GM18502 (cell line): ENCODE results near the gene EFS.
"Not testable (repeated sequence)": the region's sequence is repeated elsewhere in the genome, so short reads cannot be mapped to it uniquely, and the experiment has no call there.

ENCODE experiments used
- ATAC-seq: cut with Tn5 transposase; IDR thresholded peaks from one replicate; pipeline ENCODE4 v1.9.1; 2021; ENCODE audit warnings: mild to moderate bottlenecking; ENCODE audit not compliant: unreplicated experiment, poor library complexity

Gene EFS

DNA sequence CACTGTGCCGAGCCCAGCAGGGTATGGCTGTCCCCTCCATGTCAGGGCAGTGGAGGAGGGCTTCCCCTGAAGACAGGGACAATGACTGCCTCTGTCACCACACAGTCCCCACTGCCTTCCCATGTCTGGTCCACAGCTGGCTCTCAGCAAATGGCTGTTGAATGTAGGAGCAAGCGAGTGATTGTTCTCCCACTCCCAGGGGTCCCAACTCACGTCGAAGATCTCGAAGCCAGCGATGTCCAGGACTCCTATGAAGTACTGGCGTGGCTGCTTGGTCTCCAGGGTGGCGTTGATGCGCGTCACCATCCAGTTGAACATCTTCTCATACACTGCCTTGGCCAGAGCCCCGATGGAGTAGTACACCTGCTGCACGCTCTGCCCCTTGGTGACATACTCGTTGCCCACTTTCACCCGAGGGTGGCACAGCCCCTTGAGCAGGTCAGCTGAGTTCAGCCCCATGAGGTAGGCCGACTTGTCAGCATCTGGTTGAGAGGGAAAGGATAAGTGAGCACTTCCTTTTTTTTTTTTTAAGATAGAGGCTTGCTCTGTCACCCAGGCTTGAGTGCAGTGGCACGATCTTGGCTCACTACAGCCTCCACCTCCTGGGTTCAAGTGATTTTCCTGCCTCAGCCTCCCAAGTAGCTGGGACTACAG, 35.7 kb upstream of the EFS start:
- ATAC-seq, result not testable (repeated sequence)

DNA sequence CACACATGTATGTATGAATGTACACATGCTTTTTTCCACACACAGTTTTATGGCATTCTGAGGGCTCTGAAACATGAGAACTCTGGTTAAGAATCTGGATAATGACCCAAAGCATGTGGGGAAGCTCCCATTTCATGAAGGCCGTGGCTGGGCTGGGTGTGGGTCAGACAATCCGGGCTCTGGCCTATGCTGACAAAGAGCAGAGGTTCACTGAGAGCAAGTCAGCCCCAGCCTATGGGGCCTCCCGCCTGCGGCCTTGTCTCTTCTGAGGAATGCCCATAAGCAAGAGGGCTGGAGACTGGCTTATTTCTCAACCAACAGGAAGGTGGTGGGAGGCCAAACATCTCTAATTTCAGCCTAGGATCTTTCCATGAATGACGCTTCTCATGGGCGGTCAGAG, 34.6 kb upstream of the EFS start:
- ATAC-seq, result no peak

DNA sequence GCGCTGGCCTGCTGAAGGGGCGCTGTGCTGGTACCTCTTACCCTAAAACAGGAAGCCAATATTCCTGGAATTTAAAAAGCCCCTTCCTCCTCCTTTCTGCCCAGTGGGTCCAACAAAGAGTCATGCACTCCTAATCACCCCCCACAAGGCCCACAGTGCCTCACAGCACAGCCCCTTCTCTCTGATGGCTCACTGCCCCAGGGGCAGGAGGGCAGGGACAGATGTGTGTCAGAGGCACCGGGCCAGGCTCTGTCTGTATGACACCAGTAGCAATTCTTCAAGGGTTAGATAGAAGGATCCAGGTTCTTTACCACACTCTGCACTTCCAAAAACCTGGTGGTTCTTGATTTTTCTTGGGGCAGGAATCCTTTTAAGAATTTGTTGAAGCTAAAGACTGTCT, 34.2 kb upstream of the EFS start:
- no peak for ATAC-seq

DNA sequence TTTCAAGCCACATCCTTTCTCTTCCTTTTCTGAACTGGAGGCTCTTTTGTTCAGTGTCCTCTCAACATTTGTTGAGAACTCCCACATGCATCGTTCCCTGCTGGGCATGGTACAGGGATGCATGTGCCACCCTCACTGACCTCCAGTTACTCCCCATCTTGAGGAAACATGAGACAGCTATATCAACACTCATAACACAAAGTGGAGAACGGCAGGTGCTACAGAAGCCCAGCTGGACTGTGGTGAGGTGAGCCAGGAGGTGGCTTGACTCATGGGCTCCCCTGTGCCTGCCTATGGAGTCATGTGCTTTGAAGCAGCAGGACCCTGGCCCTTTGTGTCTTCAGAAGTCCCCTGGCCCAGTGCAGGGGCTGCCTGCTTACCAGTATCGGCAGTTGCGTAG, 33.4 kb upstream of the EFS start:
- ATAC-seq, result no peak

DNA sequence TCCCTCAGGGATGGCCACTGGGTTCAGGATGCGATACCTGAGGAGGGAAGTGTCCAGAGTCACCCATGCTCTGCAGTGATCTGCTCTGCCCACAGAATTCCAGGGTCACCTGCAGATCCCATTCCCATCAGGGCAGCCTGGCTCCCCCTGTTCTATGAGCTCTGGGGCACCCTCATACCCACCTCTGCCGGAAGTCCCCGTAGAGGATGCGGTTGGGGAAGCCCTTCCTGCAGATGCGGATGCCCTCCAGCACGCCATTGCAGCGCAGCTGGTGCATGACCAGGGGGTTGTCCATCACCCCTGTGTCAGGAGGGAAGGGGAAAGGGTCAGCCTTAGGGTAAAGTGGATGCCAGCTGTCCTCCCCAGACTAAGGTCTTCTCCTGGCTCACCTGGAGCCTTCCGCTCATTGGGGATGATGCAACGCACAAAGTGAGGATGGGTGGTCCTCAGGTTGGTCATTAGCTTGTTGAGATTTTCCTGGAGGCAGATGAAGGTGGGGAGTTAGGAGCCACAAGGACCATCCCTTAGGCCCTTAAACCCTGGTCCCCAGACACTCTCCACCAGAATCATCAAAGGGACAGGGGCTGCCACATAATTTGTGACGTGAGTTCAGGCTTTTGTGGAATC, 31.9 kb upstream of the EFS start:
- no peak for ATAC-seq

DNA sequence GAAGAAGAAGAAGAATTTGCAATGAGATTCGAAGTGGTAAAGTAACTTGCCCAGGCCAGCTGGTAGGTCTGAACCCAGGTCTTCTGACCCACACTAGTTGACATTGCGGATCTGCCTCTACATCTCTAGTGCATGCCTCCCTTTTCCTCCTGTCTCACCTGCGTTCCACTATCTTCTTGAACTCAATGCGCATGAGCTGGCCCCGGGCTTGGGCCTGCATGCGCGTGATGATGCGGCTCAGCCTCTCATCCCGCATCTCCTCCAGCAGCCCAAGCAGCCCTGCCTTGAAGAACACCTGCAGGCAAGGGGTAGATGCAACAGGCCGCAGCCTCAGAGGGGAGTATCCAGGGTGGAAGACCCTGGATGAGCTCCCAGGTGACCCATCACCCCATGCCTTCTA, 31.2 kb upstream of the EFS start:
- no peak for ATAC-seq

DNA sequence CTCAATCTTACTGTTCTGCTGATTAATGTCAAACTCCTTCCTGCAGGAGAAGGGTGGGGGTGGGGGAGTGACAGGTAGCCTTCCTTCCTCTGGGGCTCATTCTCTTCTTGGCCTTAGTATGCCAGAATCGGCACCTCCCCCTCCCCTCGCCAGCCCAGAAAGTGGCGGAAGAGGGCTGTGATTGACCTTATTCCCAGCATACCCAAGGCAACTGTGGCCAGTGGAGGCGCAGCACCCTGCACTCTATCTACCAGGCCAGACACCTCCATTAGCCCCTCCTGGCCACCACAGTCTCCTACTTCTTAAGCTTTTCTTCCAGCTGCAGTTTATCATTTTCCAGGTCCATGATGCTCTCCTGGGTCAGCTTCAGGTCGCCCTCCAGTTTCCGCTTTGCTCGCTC, 27.6 kb upstream of the EFS start:
- no peak for ATAC-seq

DNA sequence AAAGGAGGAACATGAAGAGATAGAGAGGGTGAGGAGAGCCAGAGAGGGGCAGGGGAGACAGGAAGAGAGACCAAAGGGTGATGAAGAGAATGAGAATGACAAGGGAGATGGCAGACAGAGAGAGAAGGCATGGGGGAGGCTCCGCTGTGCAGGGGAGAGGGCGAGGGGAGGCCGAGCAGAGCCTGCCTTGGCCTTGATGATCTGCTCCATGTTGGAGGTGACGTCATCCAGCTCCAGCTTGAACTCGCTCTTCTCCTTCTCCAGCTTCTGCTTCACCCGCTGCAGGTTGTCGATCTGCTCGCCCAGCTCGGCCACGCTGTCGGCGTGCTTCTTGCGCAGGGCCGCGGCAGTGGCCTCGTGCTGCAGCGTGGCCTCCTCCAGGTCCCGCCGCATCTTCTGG, 24.9 kb upstream of the EFS start:
- not testable (repeated sequence) for ATAC-seq

DNA sequence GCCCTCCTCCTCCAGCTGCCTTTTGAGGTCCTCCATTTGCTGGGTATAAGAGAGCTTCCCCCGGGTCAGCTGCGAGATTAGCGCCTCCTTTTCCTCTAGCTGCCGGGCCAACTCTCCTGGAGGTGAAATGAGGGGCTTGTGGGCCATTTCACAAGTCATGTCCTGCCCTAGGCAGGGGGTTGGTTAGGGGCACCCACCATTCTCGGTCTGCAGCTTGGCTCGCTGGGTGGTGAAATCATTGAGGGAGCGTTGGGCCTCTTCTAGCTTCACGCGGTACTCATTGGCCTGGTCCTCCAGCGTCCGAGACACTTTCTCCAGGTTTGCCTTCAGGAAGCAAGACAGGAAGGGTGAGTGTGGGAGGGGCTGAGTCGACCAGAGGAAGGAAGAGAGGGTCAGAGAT, 24.4 kb upstream of the EFS start:
- ATAC-seq, result no peak

DNA sequence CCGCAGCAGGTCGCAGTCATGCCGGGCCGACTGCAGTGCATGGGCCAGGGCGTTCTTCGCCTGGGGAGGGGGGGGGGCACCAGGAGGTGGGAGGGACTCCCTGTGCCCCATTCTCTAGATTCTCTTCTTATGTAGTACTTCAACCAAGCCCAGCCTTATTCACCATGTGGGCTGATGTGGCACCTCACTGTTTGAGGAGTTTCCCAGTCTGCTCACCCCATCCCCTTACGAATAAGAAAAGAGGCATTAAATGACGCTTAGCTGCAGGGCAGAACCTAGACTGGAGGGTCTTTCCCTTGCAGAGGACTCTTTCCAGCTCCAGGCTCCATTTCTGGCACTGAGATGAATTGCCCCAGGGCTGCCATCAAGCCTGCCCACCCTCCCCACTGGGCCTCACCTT, 24.0 kb upstream of the EFS start:
- ATAC-seq, result no peak

DNA sequence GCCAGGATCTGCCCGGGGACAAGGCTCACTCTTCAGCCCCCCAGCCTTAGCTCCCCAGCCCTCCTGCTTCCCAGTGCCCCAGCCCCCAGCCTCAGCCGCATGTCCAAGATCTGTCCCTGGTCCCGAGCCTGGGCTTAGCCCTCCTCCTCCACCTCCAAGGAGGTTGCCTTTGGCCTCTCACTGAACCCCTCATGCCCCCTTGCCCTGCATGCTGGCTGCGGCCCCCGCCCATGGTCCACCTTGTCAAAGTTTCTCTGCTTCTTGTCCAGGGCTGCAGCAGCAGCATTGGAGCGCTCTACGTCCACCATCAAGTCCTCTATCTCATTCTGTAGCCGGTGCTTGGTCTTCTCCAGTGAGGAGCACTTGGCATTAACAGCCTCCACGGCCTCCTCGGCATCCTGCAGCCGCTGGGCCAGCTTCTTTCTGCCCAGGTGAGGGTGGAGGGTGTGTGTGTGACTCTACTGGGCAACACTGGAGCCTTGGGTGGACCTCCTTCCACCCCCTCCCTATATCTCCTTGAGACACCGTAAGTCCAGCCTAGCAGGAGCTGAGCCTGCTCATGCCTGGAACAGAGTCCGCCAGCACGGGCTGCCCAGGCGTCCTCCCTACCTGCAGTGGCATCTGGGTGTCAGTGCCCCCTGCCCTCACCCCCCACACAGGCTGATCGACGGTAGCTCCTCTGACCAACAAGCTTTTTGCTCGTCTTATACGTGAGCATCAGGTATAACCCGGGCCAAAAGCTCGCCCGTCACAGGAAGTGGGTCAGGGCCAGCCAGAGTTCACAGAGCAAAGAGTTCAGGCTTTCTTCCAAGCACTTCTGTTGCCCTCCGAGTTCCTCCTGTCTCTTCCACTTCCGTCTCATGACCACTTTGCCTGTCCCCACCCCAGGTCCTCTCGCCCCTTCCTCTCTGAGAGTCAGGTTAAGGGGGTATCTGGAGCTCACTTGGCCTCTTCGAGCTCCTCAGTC, 23.2 kb upstream of the EFS start:
- no peak for ATAC-seq

DNA sequence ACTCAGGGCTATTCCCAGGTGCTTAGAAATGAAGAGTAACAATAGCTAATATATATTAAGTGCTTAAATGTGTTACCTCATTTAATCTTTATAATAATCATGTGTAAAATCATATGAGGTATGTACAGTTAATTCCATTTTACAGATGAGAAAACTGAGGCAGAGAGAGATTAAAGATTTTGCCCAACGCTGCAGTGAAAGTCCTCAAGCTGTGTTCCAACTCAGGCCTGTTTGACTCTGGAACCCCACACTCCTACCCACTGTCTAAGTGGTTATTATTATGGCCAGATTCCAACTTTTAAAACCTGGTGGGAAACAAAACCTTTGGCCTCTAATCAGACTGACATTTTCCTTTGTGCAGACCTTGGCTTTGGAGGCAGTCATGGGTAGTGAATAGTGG, 22.0 kb upstream of the EFS start:
- no peak for ATAC-seq

DNA sequence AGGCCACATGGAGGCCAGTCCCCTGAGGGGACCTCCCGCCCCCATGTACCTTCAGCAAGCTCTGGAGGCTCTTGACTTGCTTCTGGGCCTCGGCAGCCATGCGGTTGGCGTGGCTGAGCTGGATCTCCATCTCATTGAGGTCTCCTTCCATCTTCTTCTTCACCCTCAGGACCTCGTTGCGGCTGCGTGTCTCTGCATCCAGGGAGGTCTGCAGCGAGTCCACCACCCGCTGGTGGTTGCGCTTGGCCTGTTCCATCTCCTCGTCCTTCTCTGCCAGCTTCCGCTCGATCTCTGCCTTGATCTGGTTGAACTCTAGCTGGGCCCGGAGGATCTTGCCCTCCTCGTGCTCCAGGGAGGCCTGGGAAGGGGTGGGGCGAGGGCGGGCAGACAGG, 21.3 kb upstream of the EFS start:
- ATAC-seq, result not testable (repeated sequence)

DNA sequence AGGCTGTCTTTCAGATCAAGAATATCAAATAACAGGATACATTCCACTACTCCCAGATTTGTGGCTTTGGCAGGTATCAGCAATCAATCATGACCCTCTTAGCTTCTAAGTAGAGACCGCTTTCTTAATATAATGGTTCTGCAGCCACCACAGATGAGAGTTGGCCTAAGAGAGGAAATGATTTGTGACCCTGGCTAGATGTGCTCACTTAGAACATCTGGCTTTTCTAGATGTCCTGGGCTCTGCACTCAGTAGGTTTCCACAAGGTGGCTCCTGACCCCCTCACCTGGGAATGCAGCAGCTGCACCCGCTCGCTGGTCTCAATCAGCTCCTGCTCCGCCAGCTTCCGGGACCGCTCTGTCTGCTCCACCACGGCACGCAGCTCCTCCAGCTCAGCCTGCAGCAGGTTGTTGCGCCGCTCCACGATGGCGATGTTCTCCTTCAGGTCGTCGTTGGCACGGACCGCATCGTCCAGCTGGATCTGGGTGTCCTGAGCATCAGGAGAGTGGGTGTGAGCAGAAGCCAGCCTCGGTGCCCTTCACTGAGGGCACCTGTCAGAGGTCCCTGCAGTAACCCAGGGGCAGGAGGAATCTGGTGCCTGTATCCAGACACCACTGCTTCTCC, 20.8 kb upstream of the EFS start:
- ATAC-seq, result no peak

DNA sequence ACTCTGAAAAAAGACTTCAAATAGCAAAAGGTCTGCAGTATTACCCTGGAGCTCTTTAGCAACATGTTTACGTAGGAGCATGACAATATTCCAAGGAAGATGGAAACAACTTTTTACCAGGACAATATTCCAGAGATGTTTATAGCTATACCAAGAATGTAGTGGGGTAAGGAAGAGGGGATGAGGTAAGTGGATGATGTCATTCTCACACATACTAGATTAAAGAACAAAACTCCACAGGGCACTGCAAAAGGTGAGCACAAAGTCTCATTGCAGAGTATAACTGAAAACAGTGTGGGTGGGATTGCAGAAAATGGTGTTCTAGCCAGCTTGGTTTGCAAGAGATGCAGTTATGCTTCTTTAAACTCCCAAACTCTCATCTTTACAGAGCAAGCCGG, 20.3 kb upstream of the EFS start:
- no peak for ATAC-seq

DNA sequence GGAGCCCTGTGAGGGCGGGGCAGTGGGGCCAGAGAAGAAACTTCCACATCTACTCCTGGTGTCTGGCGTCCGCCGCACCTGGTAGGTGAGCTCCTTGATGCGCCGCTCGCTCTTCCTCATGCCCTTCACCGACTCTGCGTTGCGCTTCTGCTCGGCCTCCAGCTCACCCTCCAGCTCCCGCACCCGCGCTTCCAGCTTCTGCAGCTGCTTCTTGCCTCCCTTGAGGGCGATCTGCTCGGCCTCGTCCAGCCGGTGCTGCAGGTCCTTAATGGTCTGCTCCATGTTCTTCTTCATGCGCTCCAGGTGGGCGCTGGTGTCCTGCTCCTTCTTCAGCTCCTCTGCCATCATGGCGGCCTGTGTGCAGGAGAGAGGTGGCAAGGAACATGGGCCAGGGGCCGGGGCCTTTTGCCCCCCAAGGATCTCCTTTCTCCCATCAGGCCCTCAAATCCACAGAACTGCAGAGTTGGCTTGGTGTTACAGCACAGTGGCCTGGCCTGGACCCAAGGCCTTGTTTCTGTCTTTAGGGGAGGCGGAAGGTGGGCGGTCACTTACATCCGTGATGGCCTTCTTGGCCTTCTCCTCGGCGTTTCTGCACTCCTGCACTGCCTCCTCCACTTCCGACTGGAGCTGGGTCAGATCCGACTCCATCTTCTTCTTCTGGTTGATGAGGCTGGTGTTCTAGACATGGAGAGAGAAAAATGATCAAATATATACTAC, 19.6 kb upstream of the EFS start:
- no peak for ATAC-seq

DNA sequence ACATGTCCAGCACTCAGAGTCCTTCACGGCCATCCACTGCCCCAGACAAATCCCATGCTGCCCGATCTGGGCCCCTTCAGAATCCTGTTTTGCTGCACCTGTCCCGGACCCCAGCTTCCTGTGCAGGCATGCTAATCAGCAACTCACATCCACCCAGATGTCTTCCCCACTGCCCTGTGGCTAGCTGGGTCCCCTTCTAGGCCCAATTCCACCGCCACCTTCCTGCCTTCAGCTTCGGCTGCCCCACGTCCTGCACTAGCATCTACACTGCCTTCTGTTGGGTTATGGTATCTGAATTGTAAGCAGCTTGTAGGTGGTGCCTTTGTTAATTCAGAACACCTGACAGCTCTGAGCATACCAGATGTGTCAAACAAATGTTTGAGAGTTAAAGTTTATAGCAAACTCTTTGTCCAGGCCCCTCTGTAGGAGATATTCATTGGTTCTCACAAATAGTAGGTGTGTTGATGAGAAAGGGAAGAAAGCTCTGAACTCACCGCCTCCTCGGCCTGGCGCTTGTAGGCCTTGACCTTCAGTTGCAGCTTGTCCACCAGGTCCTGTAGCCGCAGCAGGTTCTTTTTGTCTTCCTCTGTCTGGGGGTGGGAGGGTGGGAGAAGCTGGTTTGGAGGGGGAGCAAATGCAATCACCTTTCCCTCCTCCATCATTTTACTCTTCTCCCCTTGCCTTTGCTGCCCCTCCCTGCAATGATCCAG, 17.9 kb upstream of the EFS start:
- ATAC-seq, result no peak

DNA sequence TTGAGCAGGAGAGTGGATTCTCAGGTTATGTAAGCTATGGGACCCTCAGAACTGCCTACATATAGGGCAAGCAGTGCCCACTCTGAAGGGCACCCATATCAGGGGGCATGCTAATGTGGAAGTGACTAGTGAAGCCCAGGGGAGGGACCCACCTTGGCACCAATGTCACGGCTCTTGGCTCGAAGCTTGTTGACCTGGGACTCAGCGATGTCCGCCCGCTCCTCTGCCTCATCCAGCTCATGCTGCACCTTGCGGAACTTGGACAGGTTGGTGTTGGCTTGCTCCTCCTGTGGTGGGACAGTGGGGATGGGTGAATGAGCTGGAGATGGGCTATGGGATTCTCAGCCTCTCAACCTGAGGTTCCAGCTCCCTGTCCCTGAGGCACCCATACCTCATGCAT, 17.3 kb upstream of the EFS start:
- ATAC-seq, result no peak

DNA sequence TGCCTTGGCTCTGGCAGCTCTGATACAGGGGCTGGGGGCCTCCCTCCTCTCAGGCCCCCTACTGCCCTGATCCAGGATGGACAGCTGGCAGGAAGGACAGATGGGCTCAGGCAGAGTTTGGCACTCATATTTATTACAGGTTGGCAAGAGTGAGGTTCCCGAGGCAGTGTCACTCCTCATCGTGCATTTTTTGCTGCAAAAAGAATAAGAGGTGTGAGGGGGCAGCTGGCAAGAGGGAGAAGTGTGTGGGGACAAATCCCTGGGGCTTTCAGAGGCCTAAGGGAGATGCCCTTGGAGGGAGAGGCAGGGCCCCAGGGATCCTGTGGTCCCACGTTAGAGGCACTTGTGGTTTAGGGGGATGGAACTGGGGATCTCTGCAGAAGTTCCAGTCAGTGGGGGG, 16.9 kb upstream of the EFS start:
- no peak for ATAC-seq

DNA sequence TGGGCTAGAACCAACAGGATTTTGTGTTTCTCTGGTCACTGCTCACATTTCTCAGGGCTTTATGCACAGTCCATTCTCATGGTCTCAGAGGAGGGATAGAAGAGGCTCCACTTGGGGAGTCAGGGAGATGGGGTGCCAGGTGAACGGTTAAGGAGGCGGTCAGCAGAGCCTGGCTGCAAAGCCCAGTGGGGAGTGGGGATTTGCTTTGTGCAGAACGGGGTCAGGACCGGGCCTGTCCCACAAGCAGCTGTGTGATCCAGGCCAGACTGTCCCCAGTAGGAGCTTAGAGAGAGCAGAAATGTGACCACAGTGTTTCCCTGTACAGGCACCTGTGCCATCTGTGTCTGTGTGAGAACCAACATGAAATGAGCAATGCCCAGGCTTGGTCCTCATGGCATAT, 16.0 kb upstream of the EFS start:
- no peak for ATAC-seq
